Measurements from ENCODE around the gene BRD4. TPM values are rescaled to one million over a fixed set of nuclear protein-coding genes. Genes with fewer than 3 reads are reported as not detected.

The BRD4 gene
- total and polyA plus RNA-seq, 2 of the 13 experiments (the other 11 are each of a cell fraction or from before 2014, with no cell fraction given), result 10.5 to 11.4 TPM

GRCh38 chr19:15378534-15379082 lies 46.3 kb upstream of the BRD4 start (continued):
- TF ChIP-seq ZNF609 (CRISPR knock-in tag; IDR thresholded peaks at IDR 0.05; ENCODE audit: borderline replicate concordance) (no peak), TOPORS (CRISPR knock-in tag; IDR thresholded peaks at IDR 0.05) (no peak), ZNF607 (CRISPR knock-in tag; IDR thresholded peaks at IDR 0.05; ENCODE audit: borderline replicate concordance) (no peak), NFYC (CRISPR knock-in tag; IDR thresholded peaks at IDR 0.05) (no peak), MIXL1 (CRISPR knock-in tag; IDR thresholded peaks at IDR 0.05) (no peak), TRIM24 (CRISPR knock-in tag; IDR thresholded peaks at IDR 0.05) (no peak), HDAC2 (CRISPR knock-in tag; IDR thresholded peaks at IDR 0.05) (no peak), ZNF33A (CRISPR knock-in tag; IDR thresholded peaks at IDR 0.05; ENCODE audit: borderline replicate concordance) (no peak), NR0B2 (CRISPR knock-in tag; IDR thresholded peaks at IDR 0.05) (no peak), CREB1 (IDR thresholded peaks at IDR 0.05) (no peak), CREB1 (CRISPR knock-in tag; IDR thresholded peaks at IDR 0.05) (no peak), XRCC5 (optimal IDR thresholded peaks at IDR 0.05; ENCODE audit: low read length) (no peak), TRAFD1 (CRISPR knock-in tag; IDR thresholded peaks at IDR 0.05; ENCODE audit: borderline replicate concordance) (no peak), PHF8 (CRISPR knock-in tag; IDR thresholded peaks at IDR 0.05) (peak; percentile 1; the same call in 1 of the 2 replicates), ZNF792 (CRISPR knock-in tag; IDR thresholded peaks at IDR 0.05) (no peak), PHF5A (CRISPR knock-in tag; IDR thresholded peaks at IDR 0.05; ENCODE audit: low read depth, unreplicated experiment) (no peak), ZNF766 (CRISPR knock-in tag; IDR thresholded peaks at IDR 0.05; ENCODE audit: borderline replicate concordance) (no peak), TCF7 (IDR thresholded peaks at IDR 0.05; ENCODE audit: low read depth) (no peak), ASH2L (IDR thresholded peaks at IDR 0.05; ENCODE audit: insufficient read length, low read depth, low read length) (peak; percentile 15), NFKBIZ (CRISPR knock-in tag; IDR thresholded peaks at IDR 0.05) (0 out of 2 replicates have a peak, but pooled peaks have one; percentile 29), ZNF256 (CRISPR knock-in tag; conservative IDR thresholded peaks at IDR 0.05) (no peak), MXI1 (IDR thresholded peaks at IDR 0.05; ENCODE audit: borderline replicate concordance, low read depth, low read length) (peak; percentile 67; the same call in 1 of the 3 replicates), MTF2 (CRISPR knock-in tag; IDR thresholded peaks at IDR 0.05; ENCODE audit: borderline replicate concordance) (no peak), PRPF4 (IDR thresholded peaks at IDR 0.05; ENCODE audit: low read depth, low read length, poor library complexity, severe bottlenecking) (no peak), SRSF1 (optimal IDR thresholded peaks at IDR 0.05; ENCODE audit: low read depth, low read length) (no peak), NRL (CRISPR knock-in tag; IDR thresholded peaks at IDR 0.05; ENCODE audit: borderline replicate concordance) (peak; percentile 63; the same call in 1 of the 2 replicates)
